DND-41 (cell line): ENCODE measurements around the gene ERAP2.

Experiments
- ATAC-seq: fragments of 200-7000 bp; cut with Tn5 transposase; 3 replicates; pipeline ENCODE4 v1.9.1; 2021; ENCODE audit warnings: low read depth; ENCODE audit not compliant: insufficient read depth
- DNase-seq: peaks from one replicate; pipeline ENCODE4 v3.0.0-alpha.2; 2020
- H2AFZ ChIP-seq: 2 replicates; pipeline ENCODE4 v1.6.0; 2012; ENCODE audit warnings: low read depth, low read length
- H3K27ac ChIP-seq: 2 replicates; pipeline ENCODE4 v1.5.1; 2012; ENCODE audit warnings: low read length, inconsistent platforms
- H3K27me3 ChIP-seq: fragments of 200-600 bp; sonication (generic); 2 replicates; pipeline ENCODE4 v1.6.0; 2012; ENCODE audit warnings: low read length, mild to moderate bottlenecking, inconsistent platforms; ENCODE audit not compliant: insufficient read depth, poor library complexity
- H3K36me3 ChIP-seq: 2 replicates; pipeline ENCODE4 v1.5.1; 2012; ENCODE audit warnings: low read length, inconsistent platforms; ENCODE audit not compliant: insufficient read depth
- H3K4me1 ChIP-seq: 2 replicates; pipeline ENCODE4 v1.5.1; 2012; ENCODE audit warnings: mild to moderate bottlenecking, low read length; ENCODE audit not compliant: insufficient read depth
- H3K4me2 ChIP-seq: 2 replicates; pipeline ENCODE4 v1.6.0; 2012; ENCODE audit warnings: mild to moderate bottlenecking, moderate library complexity, low read length, inconsistent platforms; ENCODE audit not compliant: insufficient read depth
- H3K4me3 ChIP-seq, 2 experiments: fragments of 200-600 bp in 1 of 2; shearing (Covaris generic) in 1 of 2; 2 replicates each; pipeline ENCODE4 v1.5.1; 2012 to 2016; ENCODE audit warnings: inconsistent platforms in 2 of 2, low read length in 2 of 2, mild to moderate bottlenecking in 2 of 2, low read depth in 1 of 2, moderate library complexity in 1 of 2
- H3K79me2 ChIP-seq: 2 replicates; pipeline ENCODE4 v1.6.0; 2012; ENCODE audit warnings: low read length, inconsistent platforms; ENCODE audit not compliant: insufficient read depth
- H3K9ac ChIP-seq: 2 replicates; pipeline ENCODE4 v1.6.0; 2012; ENCODE audit warnings: low read depth, mild to moderate bottlenecking, inconsistent platforms, low read length, moderate library complexity
- H3K9me3 ChIP-seq: 2 replicates; pipeline ENCODE4 v1.5.1; 2012; ENCODE audit warnings: low read length, moderate library complexity, mild to moderate bottlenecking, inconsistent platforms; ENCODE audit not compliant: insufficient read depth, severe bottlenecking
- H4K20me1 ChIP-seq: 2 replicates; pipeline ENCODE4 v1.6.0; 2012; ENCODE audit warnings: low read length; ENCODE audit not compliant: insufficient read depth
- EZH2 ChIP-seq: IDR thresholded peaks from 3 replicates; pipeline ENCODE4 v1.6.1; 2012; ENCODE audit warnings: borderline replicate concordance, low read depth, mild to moderate bottlenecking, moderate library complexity, low read length, inconsistent platforms; ENCODE audit not compliant: severe bottlenecking
- TF ChIP-seq, protein P1 (sequence below): IDR thresholded peaks from 2 replicates; pipeline ENCODE4 v1.5.1; 2012; ENCODE audit warnings: borderline replicate concordance, low read length, moderate library complexity, mild to moderate bottlenecking; ENCODE audit not compliant: poor library complexity, severe bottlenecking; ENCODE audit errors: extremely low read depth

The ERAP2 gene

DNA sequence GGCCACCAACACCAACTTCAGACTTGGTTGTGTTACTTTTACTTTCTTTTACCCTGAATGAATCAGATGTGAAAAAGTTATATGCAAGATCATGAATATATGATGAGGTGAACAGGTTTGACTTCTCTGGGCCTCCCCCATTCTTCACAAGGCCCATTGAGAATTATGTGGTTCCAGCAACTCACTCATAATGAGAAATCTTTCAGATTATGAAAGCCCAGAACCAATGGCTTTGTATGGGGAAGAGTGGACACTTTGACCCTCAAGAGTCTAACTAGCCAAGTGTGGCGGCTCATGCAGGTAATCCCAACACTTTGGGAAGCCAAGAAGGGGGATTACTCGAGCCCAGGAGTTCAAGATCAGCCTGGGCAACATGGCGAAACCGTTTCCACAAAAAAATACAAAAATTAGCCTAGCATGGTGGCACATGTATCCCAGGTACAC, 43.5 kb downstream of the ERAP2 start:
- Histone ChIP-seq H3K4me2 (no peak overlapping the region), H3K27me3 (no peaks in the 10 kb centered on the region), H4K20me1 (no peaks in the 10 kb centered on the region), H3K27ac (no peak overlapping the region), H3K9me3 (no peaks in the 10 kb centered on the region), H2AFZ (no peak overlapping the region), H3K36me3 (peaks cover 50% of the 10 kb centered on the region), H3K4me3 (no peak overlapping the region), H3K79me2 (no peaks in the 10 kb centered on the region), H3K9ac (no peak overlapping the region), H3K4me1 (no peaks in the 10 kb centered on the region)
- no peak for TF ChIP-seq EZH2
- TF ChIP-seq, protein P1, sequence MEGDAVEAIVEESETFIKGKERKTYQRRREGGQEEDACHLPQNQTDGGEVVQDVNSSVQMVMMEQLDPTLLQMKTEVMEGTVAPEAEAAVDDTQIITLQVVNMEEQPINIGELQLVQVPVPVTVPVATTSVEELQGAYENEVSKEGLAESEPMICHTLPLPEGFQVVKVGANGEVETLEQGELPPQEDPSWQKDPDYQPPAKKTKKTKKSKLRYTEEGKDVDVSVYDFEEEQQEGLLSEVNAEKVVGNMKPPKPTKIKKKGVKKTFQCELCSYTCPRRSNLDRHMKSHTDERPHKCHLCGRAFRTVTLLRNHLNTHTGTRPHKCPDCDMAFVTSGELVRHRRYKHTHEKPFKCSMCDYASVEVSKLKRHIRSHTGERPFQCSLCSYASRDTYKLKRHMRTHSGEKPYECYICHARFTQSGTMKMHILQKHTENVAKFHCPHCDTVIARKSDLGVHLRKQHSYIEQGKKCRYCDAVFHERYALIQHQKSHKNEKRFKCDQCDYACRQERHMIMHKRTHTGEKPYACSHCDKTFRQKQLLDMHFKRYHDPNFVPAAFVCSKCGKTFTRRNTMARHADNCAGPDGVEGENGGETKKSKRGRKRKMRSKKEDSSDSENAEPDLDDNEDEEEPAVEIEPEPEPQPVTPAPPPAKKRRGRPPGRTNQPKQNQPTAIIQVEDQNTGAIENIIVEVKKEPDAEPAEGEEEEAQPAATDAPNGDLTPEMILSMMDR: no peak
- no peak for ATAC-seq
- DNase-seq: no peak

DNA sequence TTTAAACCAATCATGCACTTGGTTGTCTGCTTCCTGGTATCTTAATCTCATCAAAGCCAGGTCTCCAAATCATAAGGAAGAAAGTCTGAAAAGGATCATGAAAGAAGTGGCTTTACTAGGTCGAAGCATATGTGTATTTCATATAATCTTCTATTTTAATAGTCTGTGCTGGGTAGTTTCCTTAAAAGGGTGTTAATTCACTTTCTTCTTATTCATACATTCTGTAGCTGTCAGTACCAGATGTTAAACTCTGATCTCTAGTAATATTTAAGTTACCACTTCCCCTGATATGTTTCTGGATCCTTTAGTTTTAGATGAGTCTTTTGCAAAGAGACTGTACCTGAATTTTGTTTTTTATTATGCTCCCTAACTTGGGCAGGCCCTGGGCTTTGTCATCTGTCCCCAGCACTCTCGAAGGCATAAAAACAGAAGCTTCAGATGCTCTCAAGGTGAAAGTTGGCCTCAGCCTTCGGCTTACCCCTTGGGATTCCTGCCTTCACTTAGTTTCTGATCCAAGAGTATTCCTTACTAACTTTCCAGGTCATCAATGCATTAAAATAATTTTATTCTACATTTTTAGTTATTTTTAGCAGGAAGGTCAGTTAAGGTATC, 44.5 kb downstream of the ERAP2 start:
- Histone ChIP-seq H3K36me3 (peaks cover 42% of the 10 kb centered on the region), H3K27ac (no peak overlapping the region), H2AFZ (no peak overlapping the region), H3K4me2 (no peak overlapping the region), H3K27me3 (no peaks in the 10 kb centered on the region), H3K79me2 (no peaks in the 10 kb centered on the region), H4K20me1 (no peaks in the 10 kb centered on the region), H3K9ac (no peak overlapping the region), H3K4me1 (no peaks in the 10 kb centered on the region), H3K9me3 (no peaks in the 10 kb centered on the region), H3K4me3 (no peak overlapping the region)
- TF ChIP-seq, protein P1: no peak
- TF ChIP-seq EZH2: no peak
- no peak for DNase-seq
- no peak for ATAC-seq

DNA sequence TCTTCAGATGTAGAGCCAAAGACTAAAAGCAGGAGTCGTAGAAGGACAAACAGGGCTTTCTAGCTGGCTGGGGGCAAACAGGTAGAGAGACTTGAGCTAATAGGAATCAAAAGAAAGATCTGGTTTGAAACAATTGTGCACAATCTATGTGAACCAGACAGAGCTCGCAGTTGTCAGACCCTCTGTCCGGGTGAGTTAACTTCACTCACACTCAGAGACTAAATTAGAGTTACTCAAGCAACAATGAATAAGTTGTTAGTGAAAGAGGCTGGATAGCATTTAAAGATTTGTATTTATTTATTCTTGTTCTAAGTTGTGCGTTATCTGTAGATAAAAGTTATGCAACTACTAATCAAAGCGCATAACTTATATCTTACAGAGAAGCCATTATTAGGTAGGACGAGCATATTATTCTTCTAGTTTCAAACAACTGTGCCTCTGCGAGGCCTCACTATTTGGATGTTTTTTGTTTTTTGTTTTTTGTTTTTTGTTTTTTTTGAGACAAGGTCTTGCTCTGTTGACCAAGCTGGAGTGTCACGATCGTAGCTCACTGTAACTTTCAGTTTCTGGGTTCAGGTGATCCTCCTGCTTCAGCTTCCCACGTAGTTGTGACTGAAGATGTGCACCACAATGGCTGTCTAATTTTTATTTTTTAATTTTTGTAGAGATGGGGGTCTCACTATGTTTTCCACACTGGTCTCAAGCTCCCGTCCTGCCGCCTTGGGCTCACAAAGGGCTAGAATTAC, 46.4 kb downstream of the ERAP2 start:
- Histone ChIP-seq H4K20me1 (no peaks in the 10 kb centered on the region), H2AFZ (no peak overlapping the region), H3K4me3 (no peak overlapping the region), H3K27ac (no peak overlapping the region), H3K27me3 (no peaks in the 10 kb centered on the region), H3K36me3 (peaks cover 24% of the 10 kb centered on the region; the same call in 1 of the 2 replicates), H3K4me1 (no peaks in the 10 kb centered on the region), H3K4me2 (no peak overlapping the region), H3K9ac (no peak overlapping the region), H3K79me2 (no peaks in the 10 kb centered on the region), H3K9me3 (no peaks in the 10 kb centered on the region)
- DNase-seq (no peak), ATAC-seq (no peak)
- no peak for TF ChIP-seq EZH2
- TF ChIP-seq, protein P1: no peak
